GM18502 (cell line): ENCODE results near the gene ABR.
"Not testable (repeated sequence)": the region's sequence is repeated elsewhere in the genome, so short reads cannot be mapped to it uniquely, and the experiment has no call there.

Experiments used
- ATAC-seq: cut with Tn5 transposase; IDR thresholded peaks from one replicate; pipeline ENCODE4 v1.9.1; 2021; ENCODE audit warnings: mild to moderate bottlenecking; ENCODE audit not compliant: unreplicated experiment, poor library complexity

The ABR gene

GRCh38 chr17:1055231-1055630 is 124.5 kb downstream of the ABR start:
- no peak for ATAC-seq

DNA sequence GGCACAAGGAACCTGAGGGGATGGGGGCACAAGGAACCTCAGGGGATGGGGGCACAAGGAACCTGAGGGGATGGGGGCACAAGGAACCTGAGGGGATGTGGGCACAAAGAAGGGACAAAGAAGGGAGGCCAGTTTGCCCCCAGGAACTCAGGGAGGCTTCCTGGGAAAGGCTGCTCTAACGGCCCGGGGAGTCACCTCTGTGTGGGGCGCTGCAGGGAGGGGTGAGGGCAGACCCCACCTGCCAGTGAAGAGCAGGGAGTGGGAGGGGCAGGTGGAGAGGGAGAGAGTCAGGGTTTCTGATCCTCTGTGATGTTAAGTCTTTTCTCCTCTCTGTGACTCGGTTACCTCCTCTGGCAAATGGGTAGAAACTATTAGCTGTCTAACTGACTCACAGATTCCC is 125.1 kb downstream of the ABR start:
- ATAC-seq = no peak

DNA sequence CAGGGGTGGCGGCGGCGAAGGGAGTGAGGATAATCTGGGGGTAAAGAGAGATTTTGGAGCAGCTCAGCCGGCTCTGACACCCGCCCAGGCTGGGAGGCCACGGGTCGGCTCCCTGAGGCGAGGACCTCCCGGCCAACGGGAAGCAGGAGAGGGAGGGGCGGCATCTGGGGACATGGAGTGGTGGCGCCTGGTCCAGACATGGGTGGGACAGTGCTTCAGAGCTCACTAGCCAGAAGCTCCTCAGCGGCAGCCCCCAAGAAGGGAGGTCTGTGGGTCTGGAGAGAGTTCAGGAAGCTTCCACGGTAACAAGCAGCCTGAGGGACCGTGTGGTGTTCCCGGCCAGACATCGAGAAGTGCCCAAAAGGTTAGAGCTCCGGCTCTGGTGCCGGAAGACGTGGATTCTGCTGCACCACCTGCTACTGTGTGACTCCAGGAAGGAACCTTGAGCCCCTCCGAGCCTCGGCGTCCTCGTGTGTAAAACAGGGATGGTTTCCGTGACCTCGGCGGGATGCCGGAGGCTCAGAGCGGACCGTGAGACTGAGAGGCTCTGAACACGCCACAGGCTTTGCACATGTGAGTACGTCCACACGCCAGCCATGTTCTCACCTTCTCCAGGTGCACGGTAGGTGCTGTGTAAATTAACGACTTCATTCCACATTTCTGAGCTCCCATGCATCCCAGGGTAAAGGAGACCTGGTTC is 126.0 kb downstream of the ABR start:
- no peak for ATAC-seq

DNA sequence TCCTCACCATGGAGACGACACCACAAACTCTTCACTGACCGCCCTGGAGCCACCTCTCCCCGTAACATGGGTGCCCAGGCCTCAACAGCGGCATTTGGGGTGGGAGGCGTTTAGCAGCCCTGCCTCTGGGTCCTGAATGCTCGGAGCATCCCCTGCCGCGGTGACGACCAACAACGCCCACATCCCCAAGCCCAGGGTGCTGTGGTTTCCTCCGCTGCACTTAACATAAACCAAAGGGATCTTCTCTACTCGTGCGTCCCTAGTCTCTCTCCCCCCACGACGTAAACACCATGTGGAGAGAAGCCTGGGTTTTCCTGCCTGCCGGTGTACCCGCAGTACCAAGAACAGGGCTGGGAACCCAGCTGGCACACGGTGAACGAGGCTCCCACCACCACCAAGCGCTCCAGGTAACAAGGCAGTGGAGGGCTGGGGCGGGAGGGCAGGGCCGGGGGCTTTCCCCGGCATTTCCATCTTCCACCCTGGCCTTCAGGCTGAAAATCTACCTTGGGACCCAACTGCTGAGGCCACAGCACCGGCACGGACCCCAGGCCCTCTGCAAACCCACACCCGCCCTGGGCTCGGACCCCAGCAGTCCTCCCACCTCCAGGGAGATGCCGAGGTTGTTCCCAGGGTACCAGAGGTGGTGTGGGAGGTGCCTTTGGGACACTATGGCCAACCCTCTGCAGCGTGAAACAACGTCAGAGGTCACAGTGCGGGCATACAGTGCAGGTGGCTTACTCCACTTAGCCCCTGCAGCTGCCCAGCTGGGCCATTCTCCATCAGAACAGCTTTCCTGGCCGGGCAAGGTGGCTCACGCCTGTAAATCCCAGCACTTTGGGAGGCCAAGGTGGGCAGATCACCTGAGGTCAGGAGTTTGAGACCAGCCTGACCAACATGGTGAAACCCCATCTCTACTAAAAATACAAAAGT is 128.5 kb downstream of the ABR start:
- ATAC-seq = no peak

DNA sequence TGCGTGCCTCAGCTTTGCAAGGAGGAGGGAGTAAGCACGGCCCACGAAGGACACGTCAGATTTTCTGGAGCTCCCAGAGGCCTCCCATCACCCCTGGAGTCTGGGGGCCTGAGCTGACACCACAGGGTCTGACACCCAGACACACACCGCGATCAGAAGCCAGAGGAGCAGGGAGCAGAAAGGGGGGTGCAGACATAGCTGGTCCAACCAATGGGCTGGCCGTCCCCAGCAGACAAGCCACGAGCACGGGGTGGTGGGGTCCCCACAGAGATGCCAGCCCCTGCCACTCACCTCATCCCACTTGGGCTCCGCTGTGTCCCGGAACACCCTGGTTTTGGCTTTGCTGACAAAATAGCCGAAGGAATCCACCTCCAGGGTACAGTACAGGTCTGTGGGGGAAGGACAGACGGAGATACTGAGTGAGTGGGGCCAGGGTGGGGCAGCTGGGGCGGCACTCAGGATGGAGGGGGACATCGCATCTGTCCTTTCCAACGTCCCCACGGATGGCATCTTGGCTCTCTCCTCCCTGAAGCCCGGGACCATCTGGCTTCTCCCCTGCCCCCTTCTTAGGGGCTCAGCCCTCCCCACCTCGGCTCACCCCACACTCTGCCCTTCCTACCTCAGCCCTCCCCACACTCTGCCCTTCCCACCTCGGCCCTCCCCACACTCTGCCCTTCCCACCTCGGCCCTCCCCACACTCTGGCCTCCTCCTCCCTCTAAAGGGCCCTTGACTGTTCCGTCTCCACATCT is 129.4 kb downstream of the ABR start:
- ATAC-seq = no peak

DNA sequence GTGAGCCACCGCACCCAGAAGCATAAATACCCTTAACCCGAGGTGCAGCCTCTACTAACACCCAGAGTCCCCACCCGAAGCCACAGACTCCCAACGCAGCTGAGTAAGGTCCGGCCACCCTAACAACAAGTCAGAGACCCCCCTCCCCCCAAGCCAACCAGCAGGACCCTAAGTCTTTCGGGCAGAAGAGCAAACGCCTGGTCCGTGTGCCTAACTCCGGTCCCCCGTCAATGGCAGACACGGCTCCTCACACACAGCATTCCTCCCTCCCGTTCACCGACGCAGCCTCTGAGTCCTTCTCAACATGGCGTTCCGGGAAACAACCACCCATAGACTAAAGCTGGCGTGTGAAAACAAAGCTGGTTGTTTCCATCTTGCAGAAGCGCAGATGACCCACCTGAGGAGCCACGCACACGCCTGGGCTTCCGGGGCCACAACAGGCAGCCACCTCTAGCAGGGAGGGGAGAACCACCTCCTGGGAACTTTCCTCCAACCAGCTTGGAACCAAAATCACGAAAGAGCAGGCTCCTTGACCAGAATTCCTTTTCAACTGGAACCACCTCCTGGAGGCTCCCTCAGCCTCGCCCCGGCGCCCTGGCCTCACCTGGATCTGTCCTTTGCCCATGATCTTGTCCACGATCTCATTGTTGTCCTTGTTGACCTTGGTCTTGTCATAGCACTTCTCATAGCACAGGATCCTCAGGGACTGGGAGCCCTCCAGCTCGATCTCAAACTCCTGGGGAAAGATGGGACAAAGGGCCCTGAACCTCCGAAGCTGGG is 130.1 kb downstream of the ABR start:
- ATAC-seq = no peak

DNA sequence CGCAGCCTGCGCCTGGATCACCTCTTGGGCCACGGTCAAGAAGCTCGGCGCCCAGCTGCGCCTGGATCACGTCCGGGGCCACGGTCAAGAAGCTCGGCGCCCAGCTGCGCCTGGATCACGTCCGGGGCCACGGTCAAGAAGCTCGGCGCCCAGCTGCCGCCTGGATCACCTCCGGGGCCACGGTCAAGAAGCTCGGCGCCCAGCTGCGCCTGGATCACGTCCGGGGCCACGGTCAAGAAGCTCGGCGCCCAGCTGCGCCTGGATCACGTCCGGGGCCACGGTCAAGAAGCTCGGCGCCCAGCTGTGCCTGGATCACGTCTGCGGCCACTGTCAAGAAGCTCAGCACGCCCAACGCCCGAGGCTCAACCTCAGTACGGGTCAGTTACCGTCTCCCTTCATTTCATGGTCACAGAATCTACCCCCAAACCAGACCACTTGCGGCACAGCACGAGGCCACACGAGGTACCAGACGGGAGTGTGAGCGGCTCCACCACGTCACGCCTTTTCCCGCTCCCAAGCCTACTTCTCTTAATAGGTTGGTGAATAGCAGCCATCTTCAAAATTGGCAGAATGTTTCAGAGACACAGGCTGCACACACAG is 131.2 kb downstream of the ABR start:
- not testable (repeated sequence) for ATAC-seq

GRCh38 chr17:1047879-1048470 is 131.8 kb downstream of the ABR start:
- ATAC-seq = no peak

- no peak for ATAC-seq
Observed at GRCh38 chr17:1047177-1047878, 132.5 kb downstream of the ABR start.

GRCh38 chr17:1045456-1045855 is 134.3 kb downstream of the ABR start:
- no peak for ATAC-seq

- not testable (repeated sequence) for ATAC-seq
Observed at GRCh38 chr17:1044387-1045009, 135.3 kb downstream of the ABR start.

DNA sequence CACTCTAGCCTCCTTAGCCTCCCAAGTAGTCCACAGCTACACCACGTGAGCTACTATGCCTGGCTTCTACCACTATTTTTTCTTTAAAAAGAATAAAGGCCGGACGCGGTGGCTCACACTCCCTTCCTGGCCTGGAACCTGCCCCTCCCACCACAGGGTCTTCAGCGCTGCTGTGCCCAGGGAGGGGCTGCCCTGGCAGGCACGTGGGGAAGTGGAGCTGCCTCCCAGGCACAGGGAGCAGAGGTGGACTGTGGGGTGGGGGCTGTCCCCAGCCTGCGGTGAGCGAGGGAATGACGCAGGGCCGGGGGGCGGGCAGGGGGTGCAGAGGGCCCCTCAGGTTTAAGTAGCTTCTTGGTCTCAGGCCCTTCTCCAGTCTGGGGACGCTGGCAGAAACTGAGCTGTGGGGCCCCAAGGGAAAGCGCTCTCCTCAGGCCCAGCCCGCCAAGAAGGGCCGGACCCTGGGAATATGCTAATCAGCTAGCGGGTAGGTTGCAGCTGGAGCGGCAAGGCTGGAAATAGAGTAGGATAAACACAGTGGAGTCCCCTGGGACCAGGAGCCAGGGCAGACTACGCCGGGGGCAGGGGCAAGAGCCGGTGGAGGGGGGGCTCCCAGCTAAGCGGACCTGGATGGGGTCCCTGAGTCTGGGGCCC is 136.1 kb downstream of the ABR start:
- ATAC-seq = no peak

DNA sequence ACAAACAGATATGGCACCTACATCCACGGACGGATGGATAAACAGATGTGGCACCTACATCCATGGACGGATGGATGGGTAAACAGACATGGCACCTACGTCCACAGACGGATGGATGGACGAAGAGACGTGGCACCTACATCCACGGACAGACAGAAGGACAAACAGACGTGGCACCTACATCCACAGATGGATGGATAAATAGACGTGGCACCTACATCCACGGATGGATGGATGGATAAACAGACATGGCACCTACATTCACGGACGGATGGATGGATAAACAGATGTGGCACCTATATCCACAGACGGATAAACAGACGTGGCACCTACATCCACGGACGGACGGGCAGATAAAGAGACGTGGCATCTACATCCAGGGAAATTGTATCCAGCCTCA is 137.3 kb downstream of the ABR start:
- ATAC-seq = no peak

GRCh38 chr17:1041746-1042145 is 138.0 kb downstream of the ABR start:
- ATAC-seq = no peak

DNA sequence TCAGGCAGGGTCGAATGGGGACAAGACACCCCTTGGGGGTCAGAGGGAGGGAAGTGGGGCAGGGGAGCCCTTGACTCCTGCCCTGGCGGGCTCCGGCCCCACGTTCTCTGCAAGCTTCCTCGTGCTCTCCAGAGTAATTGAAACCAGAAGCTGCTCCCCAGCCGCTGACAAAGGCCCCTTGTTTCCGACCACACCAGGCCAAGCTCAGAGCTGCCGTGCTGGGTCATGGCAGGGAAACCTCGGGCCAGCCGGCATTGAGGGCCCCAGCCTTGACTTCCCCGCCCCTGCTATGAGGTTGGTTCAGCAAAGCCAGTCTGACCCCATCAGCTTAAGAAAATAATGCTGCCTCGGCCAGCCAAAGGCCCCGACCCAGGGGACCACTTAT is 139.6 kb downstream of the ABR start:
- ATAC-seq = no peak

- ATAC-seq = no peak
Observed at GRCh38 chr17:1039511-1040215, 140.1 kb downstream of the ABR start.

GRCh38 chr17:1039123-1039507 is 140.7 kb downstream of the ABR start:
- ATAC-seq = no peak
